NCI-H460 (cell line): Measurements from ENCODE around the gene SCTR. TPM values are rescaled to one million over a fixed set of nuclear protein-coding genes. Genes with fewer than 3 reads are reported as not detected.

Source experiments
- DNase-seq: peaks from one replicate; pipeline ENCODE4 v3.0.0-alpha.2; 2016; ENCODE audit warnings: low read depth; ENCODE audit errors: extremely low read depth
- total RNA-seq: library from RNA; depleted of rRNA; stranded (reverse); fragments of >200 nt; shearing (Covaris generic); gene quantifications from 2 replicates; pipeline ENCODE4 v1.2.3, GENCODE V29; 2014

SCTR gene
- total RNA-seq, 1 experiment from 2014 or later, result not detected

- DNase-seq, result no peak
Observed at GRCh38 chr2:119451336-119452050, 72.8 kb downstream of the SCTR start.

GRCh38 chr2:119449521-119449920 is 74.8 kb downstream of the SCTR start:
- DNase-seq, result no peak

GRCh38 chr2:119448427-119449141 is 75.7 kb downstream of the SCTR start:
- no peak for DNase-seq

GRCh38 chr2:119446037-119446436 is 78.2 kb downstream of the SCTR start:
- DNase-seq, result no peak

- no peak for DNase-seq
Observed at GRCh38 chr2:119442850-119443249, 81.4 kb downstream of the SCTR start.

- no peak for DNase-seq
Observed at GRCh38 chr2:119442226-119442619, 82.1 kb downstream of the SCTR start.

GRCh38 chr2:119441376-119442225 is 82.7 kb downstream of the SCTR start:
- DNase-seq, result no peak

GRCh38 chr2:119440873-119441272 is 83.4 kb downstream of the SCTR start:
- DNase-seq, result no peak

- DNase-seq, result no peak
Observed at GRCh38 chr2:119440501-119440870, 83.8 kb downstream of the SCTR start.

GRCh38 chr2:119439574-119440500 is 84.4 kb downstream of the SCTR start:
- no peak for DNase-seq

- DNase-seq, result no peak
Observed at GRCh38 chr2:119438726-119439284, 85.5 kb downstream of the SCTR start.

- no peak for DNase-seq
Observed at GRCh38 chr2:119438128-119438656, 86.1 kb downstream of the SCTR start.

GRCh38 chr2:119436993-119437772 is 87.1 kb downstream of the SCTR start:
- no peak for DNase-seq

GRCh38 chr2:119435953-119436297 is 88.4 kb downstream of the SCTR start:
- DNase-seq, result no peak

- DNase-seq, result no peak
Observed at GRCh38 chr2:119435081-119435952, 89.0 kb downstream of the SCTR start.

GRCh38 chr2:119434664-119435063 is 89.6 kb downstream of the SCTR start:
- DNase-seq, result no peak

- no peak for DNase-seq
Observed at GRCh38 chr2:119433636-119434327, 90.5 kb downstream of the SCTR start.
